BLaER1 treated with 17β-estradiol and CSF1 and Interleukin-3, amounts not matched to agents 10 nM and 100 nM (cell line): ENCODE results near the gene NBPF4.

Source experiments
- H3K27ac ChIP-seq, 11 experiments: shearing (Covaris generic); formaldehyde crosslinking; 2 replicates each; pipeline ENCODE4 v1.8.1; 2022
- H3K27me3 ChIP-seq, 11 experiments: shearing (Covaris generic); formaldehyde crosslinking; 2 replicates each; pipeline ENCODE4 v1.8.1; 2022
- H3K36me3 ChIP-seq, 11 experiments: shearing (Covaris generic); formaldehyde crosslinking; 2 replicates each; pipeline ENCODE4 v1.8.1; 2022
- H3K4me1 ChIP-seq, 10 experiments: shearing (Covaris generic); formaldehyde crosslinking; 2 replicates each; pipeline ENCODE4 v1.8.1; 2022
- H3K4me2 ChIP-seq, 11 experiments: shearing (Covaris generic); formaldehyde crosslinking; 2 replicates each; pipeline ENCODE4 v1.8.1; 2022
- H3K4me3 ChIP-seq, 10 experiments: shearing (Covaris generic); formaldehyde crosslinking; 2 replicates each; pipeline ENCODE4 v1.8.1; 2022
- H3K9ac ChIP-seq, 11 experiments: shearing (Covaris generic); formaldehyde crosslinking; 2 replicates each; pipeline ENCODE4 v1.8.1; 2022
- H3K9me3 ChIP-seq, 11 experiments: shearing (Covaris generic); formaldehyde crosslinking; replicated peaks in 1 of 11; 2 replicates each; pipeline ENCODE4 v1.8.1; 2022
- H4K20me1 ChIP-seq, 11 experiments: shearing (Covaris generic); formaldehyde crosslinking; 2 replicates each; pipeline ENCODE4 v1.8.1; 2022
- Cebpa-rat ChIP-seq, 11 experiments: shearing (Covaris generic); IDR thresholded peaks; 2 replicates each; pipeline ENCODE4 v1.8.1; 2022

The NBPF4 gene

DNA sequence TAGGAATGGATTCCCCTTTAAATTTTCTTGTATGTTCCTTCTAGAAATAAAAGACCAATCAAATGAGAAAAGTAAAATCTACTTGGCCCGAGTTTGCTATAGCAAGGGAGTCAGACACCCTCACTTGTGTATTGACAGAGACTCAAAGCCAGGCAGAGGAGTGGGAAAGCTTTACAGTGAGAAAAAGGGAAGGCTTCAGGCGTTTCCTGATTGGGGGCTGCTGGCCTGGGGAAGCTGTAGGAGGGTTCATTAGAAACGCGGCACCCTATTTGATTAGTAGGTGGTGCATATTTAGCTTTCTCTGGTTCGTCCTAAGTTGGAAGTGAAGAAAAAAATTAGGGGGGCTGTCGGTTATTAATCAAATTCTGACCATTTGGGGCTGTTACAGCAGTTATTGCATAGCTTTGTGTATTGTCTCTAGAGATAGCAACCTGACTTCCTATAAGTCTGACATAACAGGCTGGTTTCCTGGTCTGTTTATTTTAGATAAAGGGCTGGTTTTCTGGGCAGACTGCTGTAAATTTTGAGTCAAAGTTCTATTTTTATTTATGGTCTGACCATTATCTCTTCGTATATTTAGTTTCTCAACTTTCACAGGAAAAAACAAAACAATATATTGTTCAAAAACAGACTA lies 53.8 kb downstream of the NBPF4 start:
- no peaks in the 10 kb centered on the region for H3K4me1 ChIP-seq
- H3K27me3 ChIP-seq = no peaks in the 10 kb centered on the region
- no peak for TF ChIP-seq Cebpa-rat (IDR thresholded peaks at IDR 0.05)
- peaks cover 0 to 51% (median 0%) of the 10 kb centered on the region in 11 experiments; a peak in 5 of 22 replicates for H4K20me1 ChIP-seq
- H3K9ac ChIP-seq = no peak overlapping the region
- peaks cover 69 to 95% (median 88%) of the 10 kb centered on the region in 11 experiments for H3K9me3 ChIP-seq
- no peak overlapping the region for H3K4me2 ChIP-seq
- peaks cover 73 to 98% (median 81%) of the 10 kb centered on the region in 11 experiments for H3K36me3 ChIP-seq
- peak overlapping the region in 2 of 10 experiments; percentile 14 to 28; a peak in 5 of 20 replicates for H3K4me3 ChIP-seq
- H3K27ac ChIP-seq = no peak overlapping the region

- H3K4me2 ChIP-seq = no peak overlapping the region
- peaks cover 0 to 52% (median 0%) of the 10 kb centered on the region in 11 experiments; a peak in 5 of 22 replicates for H4K20me1 ChIP-seq
- TF ChIP-seq Cebpa-rat (IDR thresholded peaks at IDR 0.05) = no peak
- H3K27me3 ChIP-seq = no peaks in the 10 kb centered on the region
- peaks cover 59 to 96% (median 90%) of the 10 kb centered on the region in 11 experiments for H3K9me3 ChIP-seq
- no peak overlapping the region for H3K9ac ChIP-seq
- H3K4me1 ChIP-seq = peaks cover 0 to 12% (median 0%) of the 10 kb centered on the region in 10 experiments; a peak in 5 of 20 replicates
- peaks cover 74 to 98% (median 82%) of the 10 kb centered on the region in 11 experiments for H3K36me3 ChIP-seq
- H3K4me3 ChIP-seq = no peak overlapping the region; a peak in 1 of 20 replicates
- no peak overlapping the region for H3K27ac ChIP-seq
Measured at GRCh38 chr1:108188801-108189200, 55.1 kb downstream of the NBPF4 start.

DNA sequence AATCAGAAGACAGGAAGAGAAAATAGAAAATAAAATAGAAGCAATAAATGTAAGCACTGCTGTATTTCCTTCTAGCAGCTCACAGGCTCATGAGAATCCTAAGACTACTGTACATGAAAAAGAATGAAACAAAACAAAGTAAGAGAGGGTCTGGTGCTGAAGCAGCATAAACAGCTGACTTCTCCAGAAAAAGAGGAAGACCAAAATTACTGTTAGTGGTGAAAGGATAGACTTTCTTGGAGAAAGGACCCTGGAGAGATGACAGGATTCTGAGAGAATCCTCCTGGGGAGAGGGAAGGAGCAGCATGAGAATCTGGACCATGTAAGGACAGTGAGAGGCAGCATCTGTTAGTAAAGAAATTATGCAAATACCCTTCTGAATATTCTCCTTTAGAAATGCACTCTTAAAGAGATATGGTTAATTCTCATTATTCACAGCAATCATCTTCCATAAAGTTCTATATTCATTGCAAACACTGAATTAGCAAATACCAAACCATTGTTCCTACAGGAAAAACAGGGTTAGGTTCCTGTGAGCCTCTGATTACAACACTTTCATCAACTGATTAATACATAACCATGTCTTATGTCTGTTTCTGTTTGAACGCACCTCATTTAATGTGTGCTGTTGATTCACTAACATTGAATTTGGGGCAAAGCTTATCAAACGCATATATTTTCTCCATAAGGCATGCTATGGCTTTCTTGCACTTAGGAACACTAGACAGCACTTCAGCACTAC lies 60.7 kb downstream of the NBPF4 start:
- H3K4me2 ChIP-seq = peak overlapping the region in 3 of 11 experiments; percentile 71 to 77 (median 73); a peak in 6 of 22 replicates
- H3K9ac ChIP-seq = peak overlapping the region in 2 of 11 experiments; percentile 44 to 64; a peak in 4 of 22 replicates

DNA sequence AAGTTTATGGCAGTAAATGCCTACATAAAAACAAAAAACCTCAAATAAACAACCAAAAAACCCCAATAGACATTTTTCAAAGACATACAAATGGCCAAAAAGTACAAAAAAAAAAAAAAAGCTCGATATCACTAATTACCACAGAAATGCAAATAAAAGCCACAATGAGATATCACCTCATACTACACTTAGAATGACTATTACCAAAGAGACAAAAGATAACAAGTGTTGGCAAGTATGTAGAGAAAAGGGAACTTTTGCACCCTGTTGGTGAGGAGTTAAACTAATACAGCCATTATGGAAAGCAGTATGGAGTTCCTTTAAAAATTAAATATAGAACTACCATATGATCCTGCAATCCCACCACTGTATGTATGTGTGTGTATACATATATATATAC lies 64.9 kb downstream of the NBPF4 start:
- Histone ChIP-seq H3K4me2 (no peak overlapping the region), H3K36me3 (peaks cover 83 to 99% (median 96%) of the 10 kb centered on the region in 11 experiments), H3K9ac (no peak overlapping the region), H3K4me1 (peaks cover 0 to 34% (median 2%) of the 10 kb centered on the region in 10 experiments; a peak in 10 of 20 replicates), H4K20me1 (peaks cover 0 to 41% (median 0%) of the 10 kb centered on the region in 11 experiments; a peak in 4 of 22 replicates), H3K9me3 (peaks cover 48 to 70% (median 63%) of the 10 kb centered on the region in 11 experiments), H3K27ac (no peak overlapping the region), H3K4me3 (no peak overlapping the region), H3K27me3 (no peaks in the 10 kb centered on the region; a peak in 1 of 22 replicates)
- no peak for TF ChIP-seq Cebpa-rat (IDR thresholded peaks at IDR 0.05)

More for the DNA sequence above, 60.7 kb downstream of the NBPF4 start:
- H3K4me1 ChIP-seq = peaks cover 0 to 43% (median 2%) of the 10 kb centered on the region in 10 experiments; a peak in 10 of 20 replicates
- H3K27me3 ChIP-seq = no peaks in the 10 kb centered on the region
- no peak overlapping the region for H3K4me3 ChIP-seq
- H3K9me3 ChIP-seq = peaks cover 14 to 63% (median 58%) of the 10 kb centered on the region in 11 experiments
- TF ChIP-seq Cebpa-rat (IDR thresholded peaks at IDR 0.05) = no peak
- peak overlapping the region in 4 of 11 experiments; percentile 46 to 83 (median 68); a peak in 6 of 22 replicates for H3K27ac ChIP-seq
- peaks cover 0 to 66% (median 0%) of the 10 kb centered on the region in 11 experiments; a peak in 5 of 22 replicates for H4K20me1 ChIP-seq
- H3K36me3 ChIP-seq = peaks cover 71 to 99% (median 90%) of the 10 kb centered on the region in 11 experiments
